ENCODE data around the gene DOCK10. TPM values are rescaled to one million over a fixed set of nuclear protein-coding genes. Genes with fewer than 3 reads are reported as not detected.

DOCK10 gene
- total and polyA plus RNA-seq, 10 of the 15 experiments (the other 5 are each of a cell fraction or from before 2014, with no cell fraction given) = 16.9 to 120 (median 85.5) TPM

- TF ChIP-seq SUPT20H (IDR thresholded peaks at IDR 0.05; ENCODE audit: borderline replicate concordance, control insufficient read depth, low read depth, low read length) = no peak
- TF ChIP-seq ZNF592 (IDR thresholded peaks at IDR 0.05) = no peak
Measured at GRCh38 chr2:224851811-224852210, 190.5 kb downstream of the DOCK10 start (continued).

- H3K79me2 ChIP-seq (ENCODE audit: control insufficient read depth, insufficient read depth, low read length) = no peaks in the 10 kb centered on the region
- H3K36me3 ChIP-seq (ENCODE audit: control insufficient read depth in 2 of 2, insufficient read depth in 2 of 2, low read length in 1 of 2) = peaks cover 5 to 41% of the 10 kb centered on the region in 2 experiments
- in situ Hi-C loops (cut with MboI) (no loop called here), intact Hi-C loops (cut with micrococcal nuclease; ENCODE audit: unreplicated experiment) (no loop called here)
- CTCF ChIA-PET = no interaction called here
- no peaks in the 10 kb centered on the region for H3K4me1 ChIP-seq (ENCODE audit: control insufficient read depth, insufficient read depth, low read length)
- 44% methylated on average over 1 of the region's 1 CpG for WGBS (ENCODE audit: insufficient coverage, insufficient replicate concordance, low lambda C conversion rate, missing lambda C conversion rate)
- SMC1A ChIA-PET (ENCODE audit: uncharacterized antibody, unreplicated experiment) = no interaction called here
- H3K9ac ChIP-seq (ENCODE audit: control insufficient read depth, insufficient read depth, low read length) = no peak overlapping the region
- POLR2A ChIA-PET = no interaction called here
- ATAC-seq (no peak), FAIRE-seq (no peak), DNase-seq (ENCODE audit: low read depth, low spot score) (no peak)
- RAD21 ChIA-PET (ENCODE audit: unreplicated experiment) = no interaction called here
- H3K27me3 ChIP-seq (replicated peaks in 1 of 2; ENCODE audit: control insufficient read depth in 2 of 2, insufficient read depth in 2 of 2, low read length in 1 of 2) = no peaks in the 10 kb centered on the region
- no peak overlapping the region for H2AFZ ChIP-seq (ENCODE audit: control insufficient read depth, low read depth, low read length)
- H3K4me2 ChIP-seq (ENCODE audit: control insufficient read depth, insufficient read depth) = no peak overlapping the region
- no peaks in the 10 kb centered on the region for H4K20me1 ChIP-seq (ENCODE audit: control insufficient read depth, insufficient read depth)
- no peak overlapping the region for H3K27ac ChIP-seq (ENCODE audit: control insufficient read depth, insufficient read depth)
- H3K4me3 ChIP-seq = no peak overlapping the region
- no TSS peak for BruUV-seq (replicated peaks)
- H3K9me3 ChIP-seq (replicated peaks; ENCODE audit: control insufficient read depth, insufficient read depth, low read length) = no peaks in the 10 kb centered on the region
- no peak for TF ChIP-seq POLR2A (IDR thresholded peaks at IDR 0.05; ENCODE audit: low read depth, low read length)
- TF ChIP-seq HSF1 (IDR thresholded peaks at IDR 0.05; ENCODE audit: low read depth, low read length) = no peak
- TF ChIP-seq BCL11A (IDR thresholded peaks at IDR 0.05; ENCODE audit: low read depth, low read length) = no peak
- TF ChIP-seq ZSCAN29 (IDR thresholded peaks at IDR 0.05) = no peak
- no peak for TF ChIP-seq TCF3 (IDR thresholded peaks at IDR 0.05; ENCODE audit: borderline replicate concordance, insufficient read depth, low read depth, low read length)
- no peak for TF ChIP-seq E2F8 (IDR thresholded peaks at IDR 0.05; ENCODE audit: low read depth, partially characterized antibody)
- no peak for TF ChIP-seq STAT1 (conservative IDR thresholded peaks at IDR 0.05)
- no peak for TF ChIP-seq EGR1 (IDR thresholded peaks at IDR 0.05; ENCODE audit: borderline replicate concordance in 1 of 2, low read depth in 2 of 2, low read length in 2 of 2)
- TF ChIP-seq TARDBP (IDR thresholded peaks at IDR 0.05; ENCODE audit: borderline replicate concordance) = no peak
- TF ChIP-seq CREB1 (IDR thresholded peaks at IDR 0.05; ENCODE audit: low read depth) = no peak
Measured at GRCh38 chr2:224850081-224850480, 192.2 kb downstream of the DOCK10 start.
